Stimulated activated CD4-positive, alpha-beta T cell treated with anti-CD3 and anti-CD28 coated beads, Interleukin-12 subunit alpha, Interleukin-12 subunit beta, amount 100 ng/mL, for 48 hours (primary cell): ENCODE data around the gene SCFD2.

Experiments used
- DNase-seq, 3 donors: peaks; one replicate each; pipeline ENCODE4 v3.0.0-alpha.2; 2020; ENCODE audit warnings: low read depth in 2 of 3, low spot score in 1 of 3

Gene SCFD2

GRCh38 chr4:52866734-52867133, 499.1 kb downstream of the SCFD2 start:
- no peak for DNase-seq

GRCh38 chr4:52865300-52865699, 500.6 kb downstream of the SCFD2 start:
- DNase-seq, result no peak

GRCh38 chr4:52864793-52865192, 501.1 kb downstream of the SCFD2 start:
- no peak for DNase-seq

GRCh38 chr4:52863324-52863723, 502.5 kb downstream of the SCFD2 start:
- DNase-seq, result no peak

- DNase-seq, result no peak
Observed at GRCh38 chr4:52862639-52863161, 503.2 kb downstream of the SCFD2 start.

- peak; percentile 56 to 82 (median 68) for DNase-seq
Observed at GRCh38 chr4:52861879-52862616, 503.8 kb downstream of the SCFD2 start, which contains the start of gene RASL11B. TSS of gene RASL11B (plus strand) at chr4:52862317. CDS start at chr4:52862508, 191 bp downstream.

- no peak for DNase-seq
Observed at GRCh38 chr4:52861171-52861823, 504.6 kb downstream of the SCFD2 start.

GRCh38 chr4:52860361-52860760, 505.5 kb downstream of the SCFD2 start:
- DNase-seq, result no peak

GRCh38 chr4:52856801-52857200, 509.1 kb downstream of the SCFD2 start:
- no peak for DNase-seq

GRCh38 chr4:52853351-52853750, 512.5 kb downstream of the SCFD2 start:
- DNase-seq, result no peak

GRCh38 chr4:52852711-52853110, 513.1 kb downstream of the SCFD2 start:
- DNase-seq, result no peak

GRCh38 chr4:52852041-52852440, 513.8 kb downstream of the SCFD2 start:
- DNase-seq, result no peak

GRCh38 chr4:52850406-52851124, 515.3 kb downstream of the SCFD2 start:
- DNase-seq, result no peak

GRCh38 chr4:52848254-52848653, 517.6 kb downstream of the SCFD2 start:
- DNase-seq, result no peak

- no peak for DNase-seq
Observed at GRCh38 chr4:52846502-52846901, 519.4 kb downstream of the SCFD2 start.

- DNase-seq, result no peak
Observed at GRCh38 chr4:52844596-52844995, 521.3 kb downstream of the SCFD2 start.

GRCh38 chr4:52843958-52844357, 521.9 kb downstream of the SCFD2 start:
- no peak for DNase-seq

GRCh38 chr4:52843351-52843750, 522.5 kb downstream of the SCFD2 start:
- no peak for DNase-seq

GRCh38 chr4:52842792-52843191, 523.1 kb downstream of the SCFD2 start:
- DNase-seq, result no peak

GRCh38 chr4:52841682-52842456, 524.0 kb downstream of the SCFD2 start:
- no peak for DNase-seq
